HG03565 (cell line): ENCODE data around the gene RBM23.
"Not testable (repeated sequence)": the region's sequence is repeated elsewhere in the genome, so short reads cannot be mapped to it uniquely, and the experiment has no call there.

Experiments
- ATAC-seq: cut with Tn5 transposase; IDR thresholded peaks from one replicate; pipeline ENCODE4 v1.9.1; 2021; ENCODE audit warnings: mild to moderate bottlenecking, moderate library complexity; ENCODE audit not compliant: unreplicated experiment

The RBM23 gene

GRCh38 chr14:22870811-22871223 lies 48.1 kb downstream of the RBM23 start:
- ATAC-seq: peak; percentile 43

DNA sequence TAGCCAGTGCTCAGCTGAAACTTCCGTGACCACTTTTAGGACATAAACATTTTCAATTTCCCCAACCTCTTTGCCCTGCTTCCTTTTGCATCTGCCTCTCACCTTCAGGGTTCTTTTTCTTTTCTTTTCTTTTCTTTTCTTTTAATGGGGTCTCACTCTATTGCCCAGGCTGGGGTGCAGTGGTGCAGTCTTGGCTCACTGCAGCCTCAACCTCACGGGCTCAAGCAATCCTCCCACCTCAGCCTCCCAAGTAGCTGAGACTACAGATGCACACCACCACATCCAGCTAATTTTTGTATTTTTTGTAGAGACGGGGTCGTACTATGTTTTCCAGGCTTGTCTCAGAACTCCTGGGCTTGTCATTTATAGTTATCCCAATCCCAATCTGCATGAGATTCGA lies 52.1 kb downstream of the RBM23 start:
- ATAC-seq: no peak

DNA sequence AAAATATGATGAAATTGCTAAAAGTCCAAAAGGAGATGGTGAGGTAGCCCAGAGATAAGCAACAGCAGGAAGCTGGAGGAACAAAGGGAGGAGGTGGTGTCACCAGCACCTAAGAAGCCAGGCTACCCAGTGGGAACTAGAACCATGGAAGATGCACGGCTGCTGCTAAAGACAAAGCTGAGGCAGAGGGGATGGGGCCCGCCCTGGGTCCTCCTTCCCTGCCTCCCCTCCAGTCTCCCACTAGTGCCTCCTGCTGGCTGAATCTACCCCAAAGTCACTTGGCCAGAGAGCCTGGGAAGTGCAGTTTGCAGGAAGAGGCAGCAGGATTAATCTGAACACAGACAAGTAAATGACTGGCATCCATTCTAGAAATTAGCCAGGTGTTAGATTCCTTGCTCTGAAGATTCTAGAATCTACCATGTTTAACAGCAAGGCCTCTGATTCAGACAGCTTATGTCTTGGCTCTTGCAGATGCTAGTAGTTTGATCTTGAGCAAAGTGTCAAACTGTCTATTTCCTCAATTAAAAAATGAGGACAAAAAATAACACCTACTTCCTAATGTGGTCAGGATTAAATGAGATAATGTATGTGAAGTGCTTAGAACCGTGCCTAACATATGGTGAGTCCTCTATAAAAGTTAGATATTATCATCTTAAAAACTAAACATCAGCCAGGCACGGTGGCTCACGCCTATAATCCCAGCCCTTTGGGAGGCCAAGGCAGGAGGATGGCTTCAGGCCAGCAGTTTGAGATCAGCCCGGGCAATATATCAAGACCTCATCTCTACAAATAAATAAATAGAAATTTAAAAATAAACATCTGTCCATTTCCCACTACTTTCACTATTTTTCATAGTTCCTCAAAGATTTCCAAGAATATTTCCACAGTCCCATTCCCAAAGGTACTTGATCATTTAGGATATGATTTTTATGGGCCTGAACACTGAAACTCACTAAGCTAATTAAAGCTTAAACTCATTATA lies 53.2 kb downstream of the RBM23 start:
- ATAC-seq: no peak

GRCh38 chr14:22864979-22865378 lies 54.0 kb downstream of the RBM23 start:
- no peak for ATAC-seq

GRCh38 chr14:22861651-22862050 lies 57.3 kb downstream of the RBM23 start:
- no peak for ATAC-seq

GRCh38 chr14:22860377-22860776 lies 58.6 kb downstream of the RBM23 start:
- not testable (repeated sequence) for ATAC-seq

DNA sequence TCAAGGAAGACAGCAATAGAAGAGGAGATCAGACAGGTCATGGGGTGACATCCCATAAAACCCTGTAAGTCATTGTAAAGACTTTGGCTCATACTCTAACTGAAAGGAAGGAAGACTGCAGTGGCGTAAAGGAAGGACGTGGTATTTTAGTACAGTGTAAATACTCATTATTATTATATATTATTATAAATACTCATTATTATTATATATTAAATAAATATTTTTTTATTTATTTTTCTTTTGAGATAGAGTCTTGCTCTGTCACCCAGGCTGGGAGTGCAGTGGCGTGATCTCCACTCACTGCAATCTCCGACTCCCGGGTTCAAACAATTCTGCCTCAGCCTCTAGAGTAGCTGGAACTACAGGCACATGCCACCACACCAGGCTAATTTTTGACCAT lies 62.5 kb downstream of the RBM23 start:
- no peak for ATAC-seq

GRCh38 chr14:22854963-22855724 lies 63.8 kb downstream of the RBM23 start:
- ATAC-seq: no peak

GRCh38 chr14:22854296-22854695 lies 64.7 kb downstream of the RBM23 start:
- not testable (repeated sequence) for ATAC-seq

DNA sequence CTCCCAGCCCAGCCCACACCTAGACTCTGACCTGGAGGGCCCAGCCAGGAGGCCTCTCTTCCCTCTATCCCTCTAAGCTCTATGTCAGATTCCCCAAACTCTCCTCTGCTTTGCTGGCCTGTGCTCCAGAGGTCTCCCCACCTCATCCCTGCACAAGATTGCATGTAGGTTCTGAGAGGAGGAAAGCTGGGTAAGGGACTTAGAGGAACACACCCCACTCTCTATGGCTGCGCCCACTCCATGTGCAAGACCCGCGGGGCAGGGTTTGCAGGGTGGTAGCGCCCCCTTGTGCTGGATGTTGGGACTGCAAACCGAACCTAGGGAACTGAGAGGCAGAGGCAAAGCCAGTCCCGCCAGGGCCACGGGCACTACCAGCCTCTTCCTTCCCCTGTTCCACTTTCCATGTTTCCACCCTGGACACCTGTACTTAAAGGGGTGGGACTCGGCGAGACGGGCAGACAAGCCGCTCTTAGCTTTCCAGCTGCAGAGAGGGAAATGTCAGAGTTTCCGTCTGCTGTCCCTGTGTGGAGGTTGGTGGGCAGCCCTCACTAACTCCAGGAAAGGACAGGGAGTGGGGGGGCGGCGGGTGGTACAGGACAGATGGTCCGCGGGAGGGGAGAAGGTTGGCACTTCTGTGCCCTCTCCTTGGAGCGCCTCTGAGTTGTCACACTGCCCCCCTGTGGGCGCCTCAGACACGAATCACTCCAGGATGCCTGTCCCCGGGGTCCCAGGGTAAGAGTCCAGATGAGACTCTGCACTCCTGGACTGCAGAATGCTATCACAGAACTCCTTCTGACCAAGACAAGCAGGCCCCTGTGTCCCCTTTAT lies 65.8 kb downstream of the RBM23 start:
- ATAC-seq: peak; percentile 75

- no peak for ATAC-seq
Measured at GRCh38 chr14:22852599-22852939, 66.4 kb downstream of the RBM23 start.

GRCh38 chr14:22852178-22852577 lies 66.8 kb downstream of the RBM23 start:
- not testable (repeated sequence) for ATAC-seq

- no peak for ATAC-seq
Measured at GRCh38 chr14:22850944-22851764, 67.8 kb downstream of the RBM23 start.

DNA sequence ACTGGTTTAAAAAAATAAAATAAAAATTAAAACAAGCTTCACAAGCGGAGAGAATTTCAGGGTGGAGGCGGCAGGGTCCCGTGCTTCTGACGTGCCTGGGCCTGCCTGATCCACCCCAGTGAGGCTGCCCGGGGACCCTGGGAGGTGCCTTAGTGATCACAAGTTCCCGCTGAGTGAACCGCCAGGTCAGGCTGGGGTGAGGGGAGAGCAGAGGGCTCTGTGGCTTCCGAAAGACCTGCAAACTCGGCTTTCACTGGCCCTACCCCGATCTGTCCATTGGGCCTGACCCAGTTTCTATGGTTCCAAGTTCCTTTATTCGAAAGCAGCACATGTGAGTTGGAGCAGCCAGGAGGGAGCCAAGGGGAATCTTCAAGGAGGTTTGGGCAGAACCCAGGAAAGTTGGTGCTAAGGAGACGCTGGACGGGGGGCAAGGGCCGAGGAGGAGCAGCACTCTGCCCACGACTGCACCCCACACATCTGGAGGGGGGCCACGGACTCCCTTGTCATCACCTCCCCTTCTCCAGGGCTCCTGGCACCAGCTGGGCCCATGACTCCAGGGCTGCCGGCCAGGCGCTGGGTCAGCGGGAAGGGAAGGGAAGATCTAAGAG lies 69.6 kb downstream of the RBM23 start:
- ATAC-seq: no peak

DNA sequence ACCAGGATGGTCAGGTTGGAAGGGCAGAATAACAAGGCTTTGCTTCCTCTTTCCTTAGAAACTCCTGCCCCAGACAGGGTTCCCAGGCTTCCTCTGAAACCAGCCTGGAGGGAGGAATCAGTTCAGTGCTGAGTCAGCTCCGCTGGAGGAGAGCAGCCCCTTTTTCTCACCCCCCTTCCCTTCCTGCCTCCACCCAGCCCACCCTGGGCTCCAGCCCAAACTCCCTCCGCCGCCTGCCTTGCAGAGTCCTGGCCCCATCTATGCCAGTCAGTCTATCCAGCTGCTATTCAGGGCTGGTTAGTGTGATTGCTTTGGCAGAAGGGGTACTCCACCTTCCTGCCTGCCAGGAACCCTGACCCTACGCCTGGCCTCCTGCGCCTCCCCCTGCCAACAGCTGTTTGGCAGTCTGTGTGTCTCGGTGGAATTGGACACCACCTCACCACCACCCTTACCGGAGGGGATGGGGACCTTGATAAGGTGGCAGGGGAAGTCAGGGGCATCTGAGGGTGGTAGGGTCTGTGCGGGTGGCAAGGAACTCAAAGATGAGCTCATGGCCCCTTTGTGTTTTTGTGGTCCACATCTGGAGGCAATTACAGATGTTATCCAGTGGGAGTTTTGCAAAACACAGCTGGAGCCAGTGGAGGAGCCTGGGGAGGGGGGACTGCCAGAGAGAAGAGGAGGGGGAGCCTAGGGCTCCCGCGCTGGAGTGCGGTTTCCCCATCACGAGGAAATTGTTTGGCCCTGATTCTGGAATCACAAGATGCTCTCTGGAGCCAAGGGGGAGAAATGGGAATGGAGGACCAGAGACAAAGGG lies 70.4 kb downstream of the RBM23 start:
- no peak for ATAC-seq

- ATAC-seq: no peak
Measured at GRCh38 chr14:22847661-22848341, 71.1 kb downstream of the RBM23 start.

GRCh38 chr14:22846811-22847307 lies 72.1 kb downstream of the RBM23 start:
- no peak for ATAC-seq
